ENCODE results near the gene CLPSL2. TPM values are rescaled to one million over a fixed set of nuclear protein-coding genes. Genes with fewer than 3 reads are reported as not detected.

Gene CLPSL2
- total and polyA plus RNA-seq, 10 of the 15 experiments (the other 5 are each of a cell fraction or from before 2014, with no cell fraction given) = 0.32 to 1.3 TPM; not detected in 8

DNA sequence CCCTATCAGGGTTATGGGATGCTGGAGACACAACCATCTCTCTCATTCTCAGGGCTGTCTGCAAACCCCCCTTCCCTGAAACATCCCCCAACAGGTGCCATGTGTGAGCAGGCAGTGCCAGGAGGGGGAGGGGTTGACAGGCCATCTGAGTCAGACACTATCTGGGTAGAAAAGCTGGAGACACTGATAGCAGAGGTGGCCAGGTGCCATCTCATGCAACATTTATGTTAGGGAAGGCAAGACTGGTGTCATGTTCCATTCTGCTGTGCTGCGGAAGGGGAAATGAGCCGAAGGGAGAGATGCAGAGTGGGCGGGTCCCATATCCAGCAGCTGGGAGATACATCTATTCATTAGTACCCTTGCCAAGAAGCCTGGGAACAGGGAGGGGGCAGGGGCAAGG, 32.3 kb downstream of the CLPSL2 start:
- ChIA-PET CTCF (interaction anchor here (1.0 kb wide), 1 partner anchor 203 kb away, joined by 3 read pairs; no protein-coding TSS in a partner anchor), POLR2A (interaction anchor here (0.5 kb wide), 1 partner anchor 13 kb away, joined by 7 read pairs; no protein-coding TSS in a partner anchor), RAD21 (ENCODE audit: unreplicated experiment) (no interaction called here), SMC1A (ENCODE audit: uncharacterized antibody, unreplicated experiment) (no interaction called here)
- H3K9ac ChIP-seq (ENCODE audit: control insufficient read depth, insufficient read depth, low read length) = no peak overlapping the region
- no peak overlapping the region for H3K27ac ChIP-seq (ENCODE audit: control insufficient read depth, insufficient read depth)
- no peaks in the 10 kb centered on the region for H3K36me3 ChIP-seq (ENCODE audit: control insufficient read depth in 2 of 2, insufficient read depth in 2 of 2, low read length in 1 of 2)
- no peaks in the 10 kb centered on the region for H3K9me3 ChIP-seq (replicated peaks; ENCODE audit: control insufficient read depth, insufficient read depth, low read length)
- no peak for ATAC-seq
- H3K4me2 ChIP-seq (ENCODE audit: control insufficient read depth, insufficient read depth) = no peak overlapping the region
- H3K4me3 ChIP-seq = no peak overlapping the region
- in situ Hi-C loops (cut with MboI) = no loop called here
- WGBS (ENCODE audit: insufficient coverage, insufficient replicate concordance, low lambda C conversion rate, missing lambda C conversion rate) = 66% methylated on average over 3 of the region's 3 CpGs
- intact Hi-C loops (cut with micrococcal nuclease; ENCODE audit: unreplicated experiment) = no loop called here
- TF ChIP-seq NR2F1 (conservative IDR thresholded peaks at IDR 0.05) (no peak), CHD4 (IDR thresholded peaks at IDR 0.05) (no peak), ZNF207 (IDR thresholded peaks at IDR 0.05; ENCODE audit: borderline replicate concordance) (no peak), BMI1 (IDR thresholded peaks at IDR 0.05; ENCODE audit: borderline replicate concordance) (no peak), FOS (IDR thresholded peaks at IDR 0.05; ENCODE audit: borderline replicate concordance, extremely low read depth, insufficient read length) (no peak), RAD21 (IDR thresholded peaks at IDR 0.05; ENCODE audit: insufficient read depth, low read depth, low read length) (no peak), CHD1 (IDR thresholded peaks at IDR 0.05; ENCODE audit: low read depth, low read length) (no peak), ZNF24 (IDR thresholded peaks at IDR 0.05) (no peak), POLR2A (IDR thresholded peaks at IDR 0.05; ENCODE audit: low read depth, low read length) (no peak), SMAD1 (IDR thresholded peaks at IDR 0.05; ENCODE audit: low read depth, partially characterized antibody) (no peak), RBBP5 (conservative IDR thresholded peaks at IDR 0.05) (no peak), SIN3A (IDR thresholded peaks at IDR 0.05; ENCODE audit: low read depth, low read length) (no peak), NBN (IDR thresholded peaks at IDR 0.05) (no peak)
- TF ChIP-seq, protein P1, sequence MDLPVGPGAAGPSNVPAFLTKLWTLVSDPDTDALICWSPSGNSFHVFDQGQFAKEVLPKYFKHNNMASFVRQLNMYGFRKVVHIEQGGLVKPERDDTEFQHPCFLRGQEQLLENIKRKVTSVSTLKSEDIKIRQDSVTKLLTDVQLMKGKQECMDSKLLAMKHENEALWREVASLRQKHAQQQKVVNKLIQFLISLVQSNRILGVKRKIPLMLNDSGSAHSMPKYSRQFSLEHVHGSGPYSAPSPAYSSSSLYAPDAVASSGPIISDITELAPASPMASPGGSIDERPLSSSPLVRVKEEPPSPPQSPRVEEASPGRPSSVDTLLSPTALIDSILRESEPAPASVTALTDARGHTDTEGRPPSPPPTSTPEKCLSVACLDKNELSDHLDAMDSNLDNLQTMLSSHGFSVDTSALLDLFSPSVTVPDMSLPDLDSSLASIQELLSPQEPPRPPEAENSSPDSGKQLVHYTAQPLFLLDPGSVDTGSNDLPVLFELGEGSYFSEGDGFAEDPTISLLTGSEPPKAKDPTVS (IDR thresholded peaks at IDR 0.05; ENCODE audit: low read depth, low read length) = no peak
- TF ChIP-seq, protein P2, sequence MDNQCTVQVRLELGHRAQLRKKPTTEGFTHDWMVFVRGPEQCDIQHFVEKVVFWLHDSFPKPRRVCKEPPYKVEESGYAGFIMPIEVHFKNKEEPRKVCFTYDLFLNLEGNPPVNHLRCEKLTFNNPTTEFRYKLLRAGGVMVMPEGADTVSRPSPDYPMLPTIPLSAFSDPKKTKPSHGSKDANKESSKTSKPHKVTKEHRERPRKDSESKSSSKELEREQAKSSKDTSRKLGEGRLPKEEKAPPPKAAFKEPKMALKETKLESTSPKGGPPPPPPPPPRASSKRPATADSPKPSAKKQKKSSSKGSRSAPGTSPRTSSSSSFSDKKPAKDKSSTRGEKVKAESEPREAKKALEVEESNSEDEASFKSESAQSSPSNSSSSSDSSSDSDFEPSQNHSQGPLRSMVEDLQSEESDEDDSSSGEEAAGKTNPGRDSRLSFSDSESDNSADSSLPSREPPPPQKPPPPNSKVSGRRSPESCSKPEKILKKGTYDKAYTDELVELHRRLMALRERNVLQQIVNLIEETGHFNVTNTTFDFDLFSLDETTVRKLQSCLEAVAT (IDR thresholded peaks at IDR 0.05) = no peak
- H3K27me3 ChIP-seq (replicated peaks in 1 of 2; ENCODE audit: control insufficient read depth in 2 of 2, insufficient read depth in 2 of 2, low read length in 1 of 2) = no peaks in the 10 kb centered on the region
- DNase-seq (ENCODE audit: low read depth, low spot score) = no peak
- FAIRE-seq = no peak
- no peaks in the 10 kb centered on the region for H3K79me2 ChIP-seq (ENCODE audit: control insufficient read depth, insufficient read depth, low read length)
- no peaks in the 10 kb centered on the region for H3K4me1 ChIP-seq (ENCODE audit: control insufficient read depth, insufficient read depth, low read length)
- no peak overlapping the region for H2AFZ ChIP-seq (ENCODE audit: control insufficient read depth, low read depth, low read length)
- BruUV-seq (replicated peaks) = no TSS peak
- no peaks in the 10 kb centered on the region for H4K20me1 ChIP-seq (ENCODE audit: control insufficient read depth, insufficient read depth)
